ENCODE data around the gene PKD1L1.
"Not testable (repeated sequence)": the region's sequence is repeated elsewhere in the genome, so short reads cannot be mapped to it uniquely, and the experiment has no call there.

DNA sequence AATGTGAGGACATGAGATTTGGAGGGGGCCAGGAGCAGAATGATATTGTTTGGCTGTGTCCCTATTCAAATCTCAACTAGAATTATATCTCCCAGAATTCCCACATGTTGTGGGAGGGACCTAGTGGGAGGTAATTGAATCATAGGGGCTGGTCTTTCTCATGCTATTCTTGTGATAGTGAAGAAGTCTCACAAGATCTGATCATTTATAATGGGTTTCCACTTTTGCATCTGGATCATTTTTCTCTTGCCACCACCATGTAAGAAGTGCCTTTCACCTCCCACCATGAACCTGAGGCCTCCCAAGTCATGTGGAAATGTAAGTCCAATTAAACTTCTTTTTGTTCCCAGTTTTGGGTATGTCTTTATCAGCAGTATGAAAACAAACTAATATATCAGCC, 153.1 kb downstream of the PKD1L1 start:
- TF ChIP-seq, protein P1, sequence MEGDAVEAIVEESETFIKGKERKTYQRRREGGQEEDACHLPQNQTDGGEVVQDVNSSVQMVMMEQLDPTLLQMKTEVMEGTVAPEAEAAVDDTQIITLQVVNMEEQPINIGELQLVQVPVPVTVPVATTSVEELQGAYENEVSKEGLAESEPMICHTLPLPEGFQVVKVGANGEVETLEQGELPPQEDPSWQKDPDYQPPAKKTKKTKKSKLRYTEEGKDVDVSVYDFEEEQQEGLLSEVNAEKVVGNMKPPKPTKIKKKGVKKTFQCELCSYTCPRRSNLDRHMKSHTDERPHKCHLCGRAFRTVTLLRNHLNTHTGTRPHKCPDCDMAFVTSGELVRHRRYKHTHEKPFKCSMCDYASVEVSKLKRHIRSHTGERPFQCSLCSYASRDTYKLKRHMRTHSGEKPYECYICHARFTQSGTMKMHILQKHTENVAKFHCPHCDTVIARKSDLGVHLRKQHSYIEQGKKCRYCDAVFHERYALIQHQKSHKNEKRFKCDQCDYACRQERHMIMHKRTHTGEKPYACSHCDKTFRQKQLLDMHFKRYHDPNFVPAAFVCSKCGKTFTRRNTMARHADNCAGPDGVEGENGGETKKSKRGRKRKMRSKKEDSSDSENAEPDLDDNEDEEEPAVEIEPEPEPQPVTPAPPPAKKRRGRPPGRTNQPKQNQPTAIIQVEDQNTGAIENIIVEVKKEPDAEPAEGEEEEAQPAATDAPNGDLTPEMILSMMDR (IDR thresholded peaks at IDR 0.05): not testable (repeated sequence)
- TF ChIP-seq POLR2A (IDR thresholded peaks at IDR 0.05): not testable (repeated sequence)
